Mucosa of rectum (tissue), 2 donors: Measurements from ENCODE around the gene RPS27A.
"Not testable (repeated sequence)": the region's sequence is repeated elsewhere in the genome, so short reads cannot be mapped to it uniquely, and the experiment has no call there.

ENCODE experiments used
- H3K27ac ChIP-seq, 2 donors: one replicate each; pipeline ENCODE4 v1.7.0; 2013; ENCODE audit warnings: inconsistent platforms in 2 of 2, low read depth in 2 of 2, low read length in 2 of 2
- H3K27me3 ChIP-seq, 2 donors: one replicate each; pipeline ENCODE4 v1.7.0; 2013; ENCODE audit warnings: low read length in 2 of 2; ENCODE audit not compliant: control insufficient read depth in 2 of 2, insufficient read depth in 2 of 2
- H3K36me3 ChIP-seq, 2 donors: one replicate each; pipeline ENCODE4 v1.7.0; 2013; ENCODE audit warnings: low read length in 2 of 2; ENCODE audit not compliant: control insufficient read depth in 2 of 2, insufficient read depth in 2 of 2
- H3K4me1 ChIP-seq, 2 donors: one replicate each; pipeline ENCODE4 v1.7.0; 2013; ENCODE audit warnings: low read length in 2 of 2, mild to moderate bottlenecking in 1 of 2; ENCODE audit not compliant: control insufficient read depth in 2 of 2, insufficient read depth in 2 of 2
- H3K4me3 ChIP-seq, 2 donors: one replicate each; pipeline ENCODE4 v1.7.0; 2013; ENCODE audit warnings: low read length in 2 of 2
- H3K9ac ChIP-seq, 2 donors: one replicate each; pipeline ENCODE4 v1.7.0; 2013; ENCODE audit warnings: low read length in 2 of 2, low read depth in 1 of 2, mild to moderate bottlenecking in 1 of 2
- H3K9me3 ChIP-seq, 2 donors: one replicate each; pipeline ENCODE4 v1.7.0; 2013; ENCODE audit warnings: low read length in 2 of 2; ENCODE audit not compliant: control insufficient read depth in 2 of 2
- donor health status: healthy.
- donor health status: Normal muscosa, but diverticular disease.

RPS27A gene

GRCh38 chr2:55236992-55237543 lies 4.6 kb downstream of the RPS27A start:
- Histone ChIP-seq H3K27ac (no peak overlapping the region), H3K36me3 (peaks cover 40 to 42% of the 10 kb centered on the region in 2 donors), H3K9ac (no peak overlapping the region), H3K9me3 (no peaks in the 10 kb centered on the region), H3K4me3 (no peak overlapping the region), H3K27me3 (no peaks in the 10 kb centered on the region), H3K4me1 (peaks cover 6 to 8% of the 10 kb centered on the region in 2 donors)

GRCh38 chr2:55239656-55240222 lies 7.3 kb downstream of the RPS27A start:
- Histone ChIP-seq H3K27me3 (no peaks in the 10 kb centered on the region), H3K4me3 (no peak overlapping the region), H3K9ac (no peak overlapping the region), H3K9me3 (no peaks in the 10 kb centered on the region), H3K27ac (no peak overlapping the region), H3K36me3 (peaks cover 45 to 60% of the 10 kb centered on the region in 2 donors), H3K4me1 (no peaks in the 10 kb centered on the region)

- not testable (repeated sequence) for H3K27me3 ChIP-seq, H3K9ac ChIP-seq, H3K4me1 ChIP-seq, H3K4me3 ChIP-seq, H3K9me3 ChIP-seq, H3K27ac ChIP-seq
- peaks cover 41 to 52% of the 10 kb centered on the region in 2 donors for H3K36me3 ChIP-seq
These were observed 9.1 kb downstream of the RPS27A start for GRCh38 chr2:55241582-55241981.

GRCh38 chr2:55242617-55243016 lies 10.1 kb downstream of the RPS27A start:
- H3K36me3 ChIP-seq, result peaks cover 43 to 56% of the 10 kb centered on the region in 2 donors
- H3K27ac ChIP-seq, result no peak overlapping the region
- no peaks in the 10 kb centered on the region for H3K9me3 ChIP-seq
- no peak overlapping the region for H3K9ac ChIP-seq
- no peaks in the 10 kb centered on the region for H3K27me3 ChIP-seq
- no peaks in the 10 kb centered on the region for H3K4me1 ChIP-seq
- no peak overlapping the region for H3K4me3 ChIP-seq

- H3K27me3 ChIP-seq, result no peaks in the 10 kb centered on the region
- H3K9ac ChIP-seq, result no peak overlapping the region
- H3K27ac ChIP-seq, result no peak overlapping the region
- no peak overlapping the region for H3K4me3 ChIP-seq
- H3K9me3 ChIP-seq, result no peaks in the 10 kb centered on the region
- H3K36me3 ChIP-seq, result peaks cover 50 to 64% of the 10 kb centered on the region in 2 donors
- H3K4me1 ChIP-seq, result no peaks in the 10 kb centered on the region
These were observed 12.9 kb downstream of the RPS27A start for GRCh38 chr2:55245411-55245810.

GRCh38 chr2:55247025-55247424 lies 14.5 kb downstream of the RPS27A start:
- Histone ChIP-seq H3K27ac (no peak overlapping the region), H3K9ac (no peak overlapping the region), H3K36me3 (peaks cover 54 to 65% of the 10 kb centered on the region in 2 donors), H3K9me3 (no peaks in the 10 kb centered on the region), H3K27me3 (no peaks in the 10 kb centered on the region), H3K4me1 (no peaks in the 10 kb centered on the region), H3K4me3 (no peak overlapping the region)

GRCh38 chr2:55252832-55253231 lies 20.3 kb downstream of the RPS27A start:
- H3K4me3 ChIP-seq, result no peak overlapping the region
- peaks cover 46 to 47% of the 10 kb centered on the region in 2 donors for H3K36me3 ChIP-seq

GRCh38 chr2:55259586-55259985 lies 27.1 kb downstream of the RPS27A start:
- H3K9ac ChIP-seq, H3K4me1 ChIP-seq, H3K9me3 ChIP-seq, H3K27me3 ChIP-seq, H3K4me3 ChIP-seq, H3K27ac ChIP-seq: not testable (repeated sequence)
- peaks cover 28 to 52% of the 10 kb centered on the region in 2 donors for H3K36me3 ChIP-seq

More at GRCh38 chr2:55252832-55253231, 20.3 kb downstream of the RPS27A start:
- Histone ChIP-seq H3K27me3 (no peaks in the 10 kb centered on the region), H3K4me1 (no peaks in the 10 kb centered on the region), H3K9me3 (no peaks in the 10 kb centered on the region), H3K27ac (no peak overlapping the region), H3K9ac (no peak overlapping the region)

- Histone ChIP-seq H3K4me3 (peak overlapping the region; percentile 96 to 100), H3K27ac (peak overlapping the region; percentile 92 to 95), H3K4me1 (peaks cover 7 to 14% of the 10 kb centered on the region in 2 donors), H3K9ac (peak overlapping the region; percentile 97 to 98), H3K27me3 (no peaks in the 10 kb centered on the region), H3K9me3 (no peaks in the 10 kb centered on the region), H3K36me3 (peaks cover 14 to 16% of the 10 kb centered on the region in 2 donors)
These were observed 35.9 kb downstream of the RPS27A start for GRCh38 chr2:55268288-55268906.

- H3K36me3 ChIP-seq, result peaks cover 8 to 10% of the 10 kb centered on the region in 2 donors
- H3K27ac ChIP-seq, result peak within 1 kb of the TSS; percentile 92 to 95
- H3K27me3 ChIP-seq, result no peaks in the 10 kb centered on the region
- H3K4me1 ChIP-seq, result peaks cover 7 to 14% of the 10 kb centered on the region in 2 donors
- H3K9ac ChIP-seq, result peak within 1 kb of the TSS; percentile 97 to 98
- peak within 1 kb of the TSS; percentile 96 to 100 for H3K4me3 ChIP-seq
- no peaks in the 10 kb centered on the region for H3K9me3 ChIP-seq
These were observed 36.6 kb downstream of the RPS27A start, which contains the start of gene MTIF2 for GRCh38 chr2:55268907-55269644. MTIF2 (minus strand) TSS chr2:55269231; CDS start chr2:55263858, 5,373 bp downstream.
